ENCODE data around the gene SOCS4.
"Not testable (repeated sequence)": the region's sequence is repeated elsewhere in the genome, so short reads cannot be mapped to it uniquely, and the experiment has no call there.

The SOCS4 gene

GRCh38 chr14:55051423-55052268 lies 24.6 kb downstream of the SOCS4 start, which contains the start of gene MAPK1IP1L:
MAPK1IP1L (plus strand) TSS chr14:55051647; CDS start chr14:55061684, 10,037 bp downstream.
- peak within 1 kb of the TSS; percentile 100 for H3K27ac ChIP-seq (ENCODE audit: insufficient read depth, low read depth, low read length, poor library complexity, severe bottlenecking)
- 0 to 1% methylated on average over 98 of the region's 98 CpGs for WGBS, 2 experiments
- peak within 1 kb of the TSS; percentile 91 for H3K4me3 ChIP-seq (ENCODE audit: insufficient read depth, low read depth, low read length)
- H3K36me3 ChIP-seq (ENCODE audit: control insufficient read depth, insufficient read depth, low read length), result peaks cover 3% of the 10 kb centered on the region
- H3K9me3 ChIP-seq (ENCODE audit: control insufficient read depth, low read length), result no peaks in the 10 kb centered on the region
- H3K27me3 ChIP-seq (ENCODE audit: control insufficient read depth, insufficient read depth, low read length, poor library complexity, severe bottlenecking), result no peaks in the 10 kb centered on the region
- H3K4me1 ChIP-seq (ENCODE audit: control insufficient read depth, insufficient read depth, low read length), result peaks cover 8% of the 10 kb centered on the region

- H3K36me3 ChIP-seq (ENCODE audit: control insufficient read depth, insufficient read depth, low read length), result peaks cover 3% of the 10 kb centered on the region
- no peaks in the 10 kb centered on the region for H3K9me3 ChIP-seq (ENCODE audit: control insufficient read depth, low read length)
- H3K4me1 ChIP-seq (ENCODE audit: control insufficient read depth, insufficient read depth, low read length), result peaks cover 8% of the 10 kb centered on the region
- H3K27ac ChIP-seq (ENCODE audit: insufficient read depth, low read depth, low read length, poor library complexity, severe bottlenecking), result peak overlapping the region; percentile 100
- peak overlapping the region; percentile 91 for H3K4me3 ChIP-seq (ENCODE audit: insufficient read depth, low read depth, low read length)
- H3K27me3 ChIP-seq (ENCODE audit: control insufficient read depth, insufficient read depth, low read length, poor library complexity, severe bottlenecking), result no peaks in the 10 kb centered on the region
- 5 to 6% methylated on average over 13 to 14 of the region's 14 CpGs for WGBS, 2 experiments
These were observed 25.4 kb downstream of the SOCS4 start for GRCh38 chr14:55052269-55052930.

- H3K4me1 ChIP-seq (ENCODE audit: control insufficient read depth, insufficient read depth, low read length), result peaks cover 8% of the 10 kb centered on the region
- H3K9me3 ChIP-seq (ENCODE audit: control insufficient read depth, low read length), result no peaks in the 10 kb centered on the region
- H3K4me3 ChIP-seq (ENCODE audit: insufficient read depth, low read depth, low read length), result peak overlapping the region; percentile 91
- H3K27me3 ChIP-seq (ENCODE audit: control insufficient read depth, insufficient read depth, low read length, poor library complexity, severe bottlenecking), result no peaks in the 10 kb centered on the region
- whole genome bisulfite sequencing, 2 experiments, result 90 to 91% methylated on average over 6 of the region's 6 CpGs
- peaks cover 6% of the 10 kb centered on the region for H3K36me3 ChIP-seq (ENCODE audit: control insufficient read depth, insufficient read depth, low read length)
- H3K27ac ChIP-seq (ENCODE audit: insufficient read depth, low read depth, low read length, poor library complexity, severe bottlenecking), result no peak overlapping the region
These were observed 26.0 kb downstream of the SOCS4 start for GRCh38 chr14:55053018-55053417.

DNA sequence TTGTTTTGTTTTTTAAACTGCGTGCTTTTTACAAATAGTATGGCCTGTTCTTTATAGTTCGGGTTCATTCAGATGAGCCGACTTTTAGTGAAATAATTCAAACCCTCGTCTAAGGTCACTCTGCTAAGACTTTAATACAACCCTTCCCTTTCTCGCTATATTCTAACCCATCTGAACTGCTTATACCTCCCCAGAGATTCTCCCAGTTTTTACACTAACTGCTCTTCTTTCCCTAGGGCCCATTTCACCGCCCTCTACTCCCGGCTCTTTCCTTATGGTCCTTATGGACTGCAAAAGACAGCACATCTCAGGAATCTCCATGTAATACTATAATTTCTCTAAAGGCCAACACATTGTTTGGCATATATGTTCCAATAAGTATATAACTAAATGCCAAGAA lies 26.5 kb downstream of the SOCS4 start:
- Histone ChIP-seq H3K27ac (ENCODE audit: insufficient read depth, low read depth, low read length, poor library complexity, severe bottlenecking) (no peak overlapping the region), H3K36me3 (ENCODE audit: control insufficient read depth, insufficient read depth, low read length) (peaks cover 6% of the 10 kb centered on the region), H3K4me1 (ENCODE audit: control insufficient read depth, insufficient read depth, low read length) (peaks cover 8% of the 10 kb centered on the region), H3K9me3 (ENCODE audit: control insufficient read depth, low read length) (no peaks in the 10 kb centered on the region), H3K4me3 (ENCODE audit: insufficient read depth, low read depth, low read length) (peak overlapping the region; percentile 91), H3K27me3 (ENCODE audit: control insufficient read depth, insufficient read depth, low read length, poor library complexity, severe bottlenecking) (no peaks in the 10 kb centered on the region)
- WGBS, 2 experiments, result 93 to 96% methylated on average over 7 of the region's 7 CpGs

GRCh38 chr14:55054098-55054497 lies 27.1 kb downstream of the SOCS4 start:
- Histone ChIP-seq H3K9me3 (ENCODE audit: control insufficient read depth, low read length) (no peaks in the 10 kb centered on the region), H3K27me3 (ENCODE audit: control insufficient read depth, insufficient read depth, low read length, poor library complexity, severe bottlenecking) (no peaks in the 10 kb centered on the region), H3K4me3 (ENCODE audit: insufficient read depth, low read depth, low read length) (no peak overlapping the region), H3K36me3 (ENCODE audit: control insufficient read depth, insufficient read depth, low read length) (peaks cover 6% of the 10 kb centered on the region), H3K4me1 (ENCODE audit: control insufficient read depth, insufficient read depth, low read length) (peaks cover 8% of the 10 kb centered on the region), H3K27ac (ENCODE audit: insufficient read depth, low read depth, low read length, poor library complexity, severe bottlenecking) (no peak overlapping the region)
- WGBS, 2 experiments, result 95 to 96% methylated on average over 13 of the region's 13 CpGs

GRCh38 chr14:55057919-55058318 lies 30.9 kb downstream of the SOCS4 start:
- H3K4me1 ChIP-seq (ENCODE audit: control insufficient read depth, insufficient read depth, low read length), result peaks cover 8% of the 10 kb centered on the region
- H3K27me3 ChIP-seq (ENCODE audit: control insufficient read depth, insufficient read depth, low read length, poor library complexity, severe bottlenecking), result no peaks in the 10 kb centered on the region
- H3K9me3 ChIP-seq (ENCODE audit: control insufficient read depth, low read length), result no peaks in the 10 kb centered on the region
- 97 to 100% methylated on average over 5 of the region's 5 CpGs for WGBS, 2 experiments
- no peak overlapping the region for H3K27ac ChIP-seq (ENCODE audit: insufficient read depth, low read depth, low read length, poor library complexity, severe bottlenecking)
- no peak overlapping the region for H3K4me3 ChIP-seq (ENCODE audit: insufficient read depth, low read depth, low read length)
- H3K36me3 ChIP-seq (ENCODE audit: control insufficient read depth, insufficient read depth, low read length), result peaks cover 20% of the 10 kb centered on the region

DNA sequence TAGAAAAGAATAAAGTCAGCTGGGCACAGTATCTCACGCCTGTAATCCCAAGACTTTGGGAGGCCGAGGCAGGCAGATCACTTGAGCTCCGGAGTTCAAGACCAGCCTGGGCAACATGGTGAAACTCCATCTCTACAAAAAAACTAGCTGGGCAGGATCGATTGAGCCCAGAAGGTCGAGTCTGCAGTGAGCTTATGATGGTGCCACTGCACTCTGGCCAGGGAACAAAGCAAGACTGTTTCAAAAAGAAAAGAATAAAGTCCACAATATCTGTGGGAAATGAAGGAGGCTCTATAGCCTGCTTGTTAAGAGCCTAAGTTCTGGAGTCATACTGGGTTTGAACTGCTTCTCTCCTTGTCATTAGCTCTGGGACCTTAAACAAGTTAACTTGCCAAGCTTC lies 32.3 kb downstream of the SOCS4 start:
- no peaks in the 10 kb centered on the region for H3K4me1 ChIP-seq (ENCODE audit: control insufficient read depth, insufficient read depth, low read length)
- 96 to 97% methylated on average over 5 of the region's 5 CpGs for WGBS, 2 experiments
- H3K27me3 ChIP-seq (ENCODE audit: control insufficient read depth, insufficient read depth, low read length, poor library complexity, severe bottlenecking), result no peaks in the 10 kb centered on the region
- H3K36me3 ChIP-seq (ENCODE audit: control insufficient read depth, insufficient read depth, low read length), result peaks cover 31% of the 10 kb centered on the region
- H3K4me3 ChIP-seq (ENCODE audit: insufficient read depth, low read depth, low read length), result no peak overlapping the region
- no peak overlapping the region for H3K27ac ChIP-seq (ENCODE audit: insufficient read depth, low read depth, low read length, poor library complexity, severe bottlenecking)
- no peaks in the 10 kb centered on the region for H3K9me3 ChIP-seq (ENCODE audit: control insufficient read depth, low read length)

DNA sequence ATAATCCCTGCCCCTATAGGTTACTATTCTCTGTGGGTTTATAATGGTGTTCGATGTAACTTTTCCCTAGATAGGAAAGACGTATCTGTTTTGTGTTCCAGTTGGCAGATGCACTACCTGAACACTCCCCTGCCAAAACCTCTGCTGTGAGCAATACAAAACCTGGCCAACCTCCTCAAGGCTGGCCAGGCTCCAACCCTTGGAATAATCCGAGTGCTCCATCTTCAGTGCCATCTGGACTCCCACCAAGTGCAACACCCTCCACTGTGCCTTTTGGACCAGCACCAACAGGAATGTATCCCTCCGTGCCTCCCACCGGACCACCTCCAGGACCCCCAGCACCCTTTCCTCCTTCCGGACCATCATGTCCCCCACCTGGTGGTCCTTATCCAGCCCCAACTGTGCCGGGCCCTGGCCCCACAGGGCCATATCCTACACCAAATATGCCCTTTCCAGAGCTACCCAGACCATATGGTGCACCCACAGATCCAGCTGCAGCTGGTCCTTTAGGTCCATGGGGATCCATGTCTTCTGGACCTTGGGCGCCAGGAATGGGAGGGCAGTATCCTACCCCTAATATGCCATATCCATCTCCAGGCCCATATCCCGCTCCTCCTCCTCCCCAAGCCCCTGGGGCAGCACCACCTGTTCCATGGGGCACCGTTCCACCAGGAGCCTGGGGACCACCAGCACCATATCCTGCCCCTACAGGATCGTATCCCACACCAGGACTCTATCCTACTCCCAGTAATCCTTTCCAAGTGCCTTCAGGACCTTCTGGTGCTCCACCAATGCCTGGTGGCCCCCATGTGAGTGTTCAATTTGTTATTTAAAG lies 35.7 kb downstream of the SOCS4 start:
- no peak overlapping the region for H3K27ac ChIP-seq (ENCODE audit: insufficient read depth, low read depth, low read length, poor library complexity, severe bottlenecking)
- no peaks in the 10 kb centered on the region for H3K4me1 ChIP-seq (ENCODE audit: control insufficient read depth, insufficient read depth, low read length)
- no peaks in the 10 kb centered on the region for H3K9me3 ChIP-seq (ENCODE audit: control insufficient read depth, low read length)
- WGBS, 2 experiments, result 94 to 97% methylated on average over 11 of the region's 11 CpGs
- H3K27me3 ChIP-seq (ENCODE audit: control insufficient read depth, insufficient read depth, low read length, poor library complexity, severe bottlenecking), result no peaks in the 10 kb centered on the region
- no peak overlapping the region for H3K4me3 ChIP-seq (ENCODE audit: insufficient read depth, low read depth, low read length)
- peaks cover 41% of the 10 kb centered on the region for H3K36me3 ChIP-seq (ENCODE audit: control insufficient read depth, insufficient read depth, low read length)

DNA sequence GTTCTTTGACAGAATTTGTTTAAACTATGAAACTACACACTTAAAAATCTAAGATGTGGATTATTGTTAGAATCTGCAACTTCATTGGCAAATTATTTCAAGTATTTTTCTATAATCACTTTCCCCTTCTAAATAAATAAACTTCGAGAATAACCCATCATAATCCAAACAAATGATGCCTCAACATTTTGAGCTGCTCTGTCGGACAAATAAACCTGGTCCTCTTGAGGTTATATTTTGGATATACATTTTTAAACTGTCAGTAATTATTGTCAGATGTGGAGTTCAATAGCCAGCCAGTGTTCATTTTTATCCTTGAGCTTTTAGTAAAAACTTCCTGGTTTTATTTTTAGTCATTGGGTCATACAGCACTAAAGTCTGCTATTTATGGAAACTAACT lies 37.9 kb downstream of the SOCS4 start:
- peaks cover 32% of the 10 kb centered on the region for H3K36me3 ChIP-seq (ENCODE audit: control insufficient read depth, insufficient read depth, low read length)
- 90 to 100% methylated on average over 2 of the region's 2 CpGs for WGBS, 2 experiments
- H3K27ac ChIP-seq (ENCODE audit: insufficient read depth, low read depth, low read length, poor library complexity, severe bottlenecking); H3K27me3 ChIP-seq (ENCODE audit: control insufficient read depth, insufficient read depth, low read length, poor library complexity, severe bottlenecking); H3K4me3 ChIP-seq (ENCODE audit: insufficient read depth, low read depth, low read length); H3K9me3 ChIP-seq (ENCODE audit: control insufficient read depth, low read length); H3K4me1 ChIP-seq (ENCODE audit: control insufficient read depth, insufficient read depth, low read length): not testable (repeated sequence)

GRCh38 chr14:55065411-55065810 lies 38.4 kb downstream of the SOCS4 start:
- H3K27me3 ChIP-seq (ENCODE audit: control insufficient read depth, insufficient read depth, low read length, poor library complexity, severe bottlenecking), result no peaks in the 10 kb centered on the region
- no peak overlapping the region for H3K27ac ChIP-seq (ENCODE audit: insufficient read depth, low read depth, low read length, poor library complexity, severe bottlenecking)
- WGBS, 2 experiments, result 90 to 100% methylated on average over 2 of the region's 2 CpGs
- no peaks in the 10 kb centered on the region for H3K4me1 ChIP-seq (ENCODE audit: control insufficient read depth, insufficient read depth, low read length)
- H3K4me3 ChIP-seq (ENCODE audit: insufficient read depth, low read depth, low read length), result no peak overlapping the region
- H3K9me3 ChIP-seq (ENCODE audit: control insufficient read depth, low read length), result no peaks in the 10 kb centered on the region
- H3K36me3 ChIP-seq (ENCODE audit: control insufficient read depth, insufficient read depth, low read length), result peaks cover 32% of the 10 kb centered on the region
